Mucosa of rectum (tissue), 2 donors: ENCODE results near the gene DISP2.
A peak's percentile ranks its signal among the peaks of the same experiment; 100 is the strongest.

Experiments
- H3K27ac ChIP-seq, 2 donors: one replicate each; pipeline ENCODE4 v1.7.0; 2013; ENCODE audit warnings: inconsistent platforms in 2 of 2, low read depth in 2 of 2, low read length in 2 of 2
- H3K27me3 ChIP-seq, 2 donors: one replicate each; pipeline ENCODE4 v1.7.0; 2013; ENCODE audit warnings: low read length in 2 of 2; ENCODE audit not compliant: control insufficient read depth in 2 of 2, insufficient read depth in 2 of 2
- H3K36me3 ChIP-seq, 2 donors: one replicate each; pipeline ENCODE4 v1.7.0; 2013; ENCODE audit warnings: low read length in 2 of 2; ENCODE audit not compliant: control insufficient read depth in 2 of 2, insufficient read depth in 2 of 2
- H3K4me1 ChIP-seq, 2 donors: one replicate each; pipeline ENCODE4 v1.7.0; 2013; ENCODE audit warnings: low read length in 2 of 2, mild to moderate bottlenecking in 1 of 2; ENCODE audit not compliant: control insufficient read depth in 2 of 2, insufficient read depth in 2 of 2
- H3K4me3 ChIP-seq, 2 donors: one replicate each; pipeline ENCODE4 v1.7.0; 2013; ENCODE audit warnings: low read length in 2 of 2
- H3K9ac ChIP-seq, 2 donors: one replicate each; pipeline ENCODE4 v1.7.0; 2013; ENCODE audit warnings: low read length in 2 of 2, low read depth in 1 of 2, mild to moderate bottlenecking in 1 of 2
- H3K9me3 ChIP-seq, 2 donors: one replicate each; pipeline ENCODE4 v1.7.0; 2013; ENCODE audit warnings: low read length in 2 of 2; ENCODE audit not compliant: control insufficient read depth in 2 of 2
- donor health status: healthy.
- donor health status: Normal muscosa, but diverticular disease.

The DISP2 gene

GRCh38 chr15:40348474-40348870, 9.5 kb upstream of the DISP2 start:
- H3K4me3 ChIP-seq: peak overlapping the region; percentile 2 to 61
- H3K9me3 ChIP-seq: no peaks in the 10 kb centered on the region
- H3K4me1 ChIP-seq: peaks cover 58 to 66% of the 10 kb centered on the region in 2 donors
- H3K27me3 ChIP-seq: no peaks in the 10 kb centered on the region
- H3K27ac ChIP-seq: peak overlapping the region; percentile 100
- peaks cover 4 to 13% of the 10 kb centered on the region in 2 donors for H3K36me3 ChIP-seq
- H3K9ac ChIP-seq: peak overlapping the region; percentile 78 to 96

GRCh38 chr15:40349163-40349562, 8.9 kb upstream of the DISP2 start:
- Histone ChIP-seq H3K9ac (peak overlapping the region; percentile 78 to 96), H3K4me1 (peaks cover 58 to 65% of the 10 kb centered on the region in 2 donors), H3K4me3 (peak overlapping the region; percentile 61 to 91), H3K27ac (peak overlapping the region; percentile 100), H3K36me3 (peaks cover 9 to 18% of the 10 kb centered on the region in 2 donors), H3K9me3 (no peaks in the 10 kb centered on the region), H3K27me3 (no peaks in the 10 kb centered on the region)

- H3K9me3 ChIP-seq: no peaks in the 10 kb centered on the region
- H3K27me3 ChIP-seq: no peaks in the 10 kb centered on the region
- peaks cover 31 to 44% of the 10 kb centered on the region in 2 donors for H3K36me3 ChIP-seq
- peak overlapping the region; percentile 98 to 100 for H3K27ac ChIP-seq
- H3K9ac ChIP-seq: peak overlapping the region; percentile 73 to 96
- peak overlapping the region; percentile 77 to 91 for H3K4me3 ChIP-seq
- H3K4me1 ChIP-seq: peaks cover 46 to 60% of the 10 kb centered on the region in 2 donors
Measured at GRCh38 chr15:40352281-40352901, 5.6 kb upstream of the DISP2 start.

- Histone ChIP-seq H3K27me3 (no peaks in the 10 kb centered on the region), H3K27ac (peak overlapping the region; percentile 98 to 100), H3K9ac (peak overlapping the region; percentile 79 to 96), H3K4me1 (peaks cover 47 to 49% of the 10 kb centered on the region in 2 donors), H3K4me3 (peak overlapping the region; percentile 77 to 91), H3K36me3 (peaks cover 31 to 44% of the 10 kb centered on the region in 2 donors), H3K9me3 (no peaks in the 10 kb centered on the region)
Measured at GRCh38 chr15:40353697-40354096, 4.3 kb upstream of the DISP2 start.

DNA sequence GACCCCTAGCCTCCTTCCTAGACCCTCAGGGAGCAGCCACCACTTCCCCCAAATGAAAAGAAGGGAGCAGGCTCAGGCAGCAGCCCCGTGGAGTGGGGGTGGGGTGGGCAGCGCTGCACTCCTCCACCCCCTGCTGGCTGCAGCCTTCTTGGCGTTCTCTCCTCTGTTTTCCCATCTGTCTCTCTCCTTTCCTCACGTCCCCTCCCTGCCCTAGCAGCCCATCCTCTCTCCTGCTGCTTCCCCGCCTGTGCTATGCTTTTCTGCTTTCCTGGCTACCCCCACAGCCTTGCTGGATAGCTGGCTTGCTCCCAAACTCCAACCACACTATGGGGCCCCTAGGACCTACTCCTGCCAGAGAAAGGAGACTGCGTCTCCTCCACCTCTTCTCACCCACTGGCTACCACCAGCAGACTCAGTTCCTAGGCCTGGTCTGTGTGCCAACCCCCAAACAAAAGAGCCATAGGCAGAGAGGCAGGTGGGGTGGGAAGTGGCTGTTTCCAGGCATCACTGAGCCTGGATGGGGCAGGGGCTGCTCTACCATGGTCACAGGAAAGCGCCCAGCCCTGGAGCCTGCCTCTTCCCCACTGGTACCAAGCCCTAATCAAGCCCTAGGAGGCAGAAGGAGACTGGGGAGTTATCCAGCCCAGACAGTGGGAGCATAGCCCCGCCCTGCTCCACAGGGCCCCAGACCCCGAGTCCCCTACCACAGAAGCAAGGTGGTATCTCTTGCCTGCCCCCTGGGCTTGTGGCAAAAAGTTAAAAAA, 3.4 kb upstream of the DISP2 start:
- Histone ChIP-seq H3K27ac (peak overlapping the region; percentile 98 to 100), H3K27me3 (no peaks in the 10 kb centered on the region), H3K36me3 (peaks cover 31 to 44% of the 10 kb centered on the region in 2 donors), H3K4me3 (peak overlapping the region; percentile 77 to 91), H3K4me1 (peaks cover 43 to 44% of the 10 kb centered on the region in 2 donors), H3K9me3 (no peaks in the 10 kb centered on the region), H3K9ac (peak overlapping the region; percentile 79 to 96)

DNA sequence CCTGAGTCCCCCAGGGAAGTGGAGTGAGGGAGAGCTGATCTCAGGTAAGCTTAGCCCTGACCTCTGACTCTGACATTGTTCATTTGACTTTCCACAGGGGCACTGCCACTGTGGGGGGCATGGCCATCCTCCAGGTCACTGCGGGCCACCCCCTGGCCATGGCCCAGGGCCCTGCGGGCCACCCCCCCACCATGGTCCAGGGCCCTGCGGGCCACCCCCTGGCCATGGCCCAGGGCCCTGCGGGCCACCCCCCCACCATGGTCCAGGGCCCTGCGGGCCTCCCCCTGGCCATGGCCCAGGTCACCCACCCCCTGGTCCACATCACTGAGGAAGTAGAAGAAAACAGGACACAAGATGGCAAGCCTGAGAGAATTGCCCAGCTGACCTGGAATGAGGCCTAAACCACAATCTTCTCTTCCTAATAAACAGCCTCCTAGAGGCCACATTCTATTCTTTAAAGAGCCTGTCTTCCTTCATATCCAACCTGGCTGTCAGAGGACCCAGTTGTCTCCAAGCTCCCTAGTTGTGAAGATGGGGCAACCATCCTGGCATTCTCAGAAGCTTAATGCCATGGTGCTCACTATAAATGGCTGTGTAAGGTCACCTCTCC, 1.9 kb upstream of the DISP2 start:
- Histone ChIP-seq H3K4me3 (no peak overlapping the region), H3K36me3 (peaks cover 31 to 44% of the 10 kb centered on the region in 2 donors), H3K9me3 (no peaks in the 10 kb centered on the region), H3K9ac (peak overlapping the region in 1 of 2 donors; percentile 45), H3K27me3 (no peaks in the 10 kb centered on the region), H3K27ac (peak overlapping the region; percentile 98 to 100), H3K4me1 (peaks cover 34 to 35% of the 10 kb centered on the region in 2 donors)

GRCh38 chr15:40357246-40357645, 773 bp upstream of the DISP2 start:
- peak overlapping the region in 1 of 2 donors; percentile 45 for H3K9ac ChIP-seq
- H3K4me1 ChIP-seq: peaks cover 34 to 35% of the 10 kb centered on the region in 2 donors
- H3K9me3 ChIP-seq: no peaks in the 10 kb centered on the region
- H3K36me3 ChIP-seq: peaks cover 31 to 43% of the 10 kb centered on the region in 2 donors
- no peak overlapping the region for H3K4me3 ChIP-seq
- peak overlapping the region; percentile 70 to 79 for H3K27ac ChIP-seq
- no peaks in the 10 kb centered on the region for H3K27me3 ChIP-seq

DNA sequence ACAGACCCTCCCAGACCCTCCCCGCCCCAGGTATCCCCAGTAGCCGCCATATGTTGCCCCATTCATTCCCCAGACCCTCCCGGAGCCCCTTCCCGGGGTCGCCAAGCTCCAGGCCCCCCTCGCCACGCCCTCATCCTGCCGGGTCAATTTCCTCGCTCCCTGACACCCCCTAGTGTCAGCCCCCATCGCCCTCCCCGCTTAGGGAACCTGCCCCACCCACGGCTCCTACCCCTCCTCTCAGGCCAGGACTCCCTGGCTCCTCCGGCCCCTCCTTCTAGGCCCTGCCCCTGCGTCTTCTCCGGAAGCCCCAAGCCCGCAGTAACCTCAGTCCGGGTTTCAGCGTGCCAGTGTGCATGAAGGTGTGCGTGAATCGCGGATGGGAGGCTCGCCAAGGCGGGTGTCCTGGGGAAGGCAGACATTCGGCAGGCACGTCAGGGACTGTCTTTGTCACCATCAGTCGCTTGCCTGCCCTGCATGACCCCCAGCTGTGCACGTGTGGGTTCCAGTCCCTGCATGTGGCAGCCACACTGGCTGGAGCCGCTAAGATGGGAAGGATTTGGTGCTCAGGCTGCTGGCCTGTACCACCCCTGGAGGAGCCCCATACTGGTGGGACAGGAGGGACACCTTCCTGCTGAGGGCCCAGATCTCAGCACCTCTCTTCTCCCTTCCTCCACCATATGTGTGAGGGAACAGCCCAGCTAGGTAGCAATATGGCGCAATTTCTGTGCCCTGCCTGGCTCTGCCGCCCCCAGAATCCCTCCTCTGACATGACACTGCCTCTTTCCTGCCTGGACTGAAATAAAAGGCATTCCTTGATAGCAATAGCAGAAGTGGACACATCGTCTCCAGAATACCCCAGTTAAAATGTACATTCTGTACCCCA, 693 bp downstream of the DISP2 start:
- Histone ChIP-seq H3K4me3 (peak overlapping the region; percentile 24 to 44), H3K36me3 (peaks cover 27 to 30% of the 10 kb centered on the region in 2 donors), H3K27ac (no peak overlapping the region), H3K4me1 (peaks cover 30 to 32% of the 10 kb centered on the region in 2 donors), H3K9me3 (no peaks in the 10 kb centered on the region), H3K9ac (no peak overlapping the region), H3K27me3 (no peaks in the 10 kb centered on the region)

DNA sequence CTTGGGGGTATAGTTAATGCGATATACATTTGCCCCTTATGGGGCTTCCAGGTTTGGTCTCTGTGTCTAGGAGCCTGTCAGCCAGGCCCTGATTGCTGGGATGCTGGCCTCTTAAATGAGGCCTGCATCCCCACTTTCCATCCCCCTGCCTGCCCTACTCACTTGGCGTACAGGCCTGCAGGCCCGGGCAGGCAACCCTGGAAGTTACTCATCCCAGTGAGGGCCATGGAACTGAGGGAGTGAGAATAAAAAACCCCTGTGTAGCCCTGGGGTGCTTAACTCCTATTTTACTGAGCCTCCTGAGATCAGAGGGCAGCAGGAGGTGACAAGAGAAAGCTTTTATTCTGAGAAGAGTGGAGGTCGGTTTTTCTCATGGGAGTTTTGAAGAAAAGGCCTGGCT, 2.0 kb downstream of the DISP2 start:
- Histone ChIP-seq H3K27me3 (no peaks in the 10 kb centered on the region), H3K9me3 (no peaks in the 10 kb centered on the region), H3K36me3 (peaks cover 15 to 17% of the 10 kb centered on the region in 2 donors), H3K27ac (no peak overlapping the region), H3K4me1 (peaks cover 17 to 21% of the 10 kb centered on the region in 2 donors), H3K4me3 (no peak overlapping the region), H3K9ac (no peak overlapping the region)
